ENCODE results near the gene ZNF791.
"Not testable (repeated sequence)": the region's sequence is repeated elsewhere in the genome, so short reads cannot be mapped to it uniquely, and the experiment has no call there.

The ZNF791 gene

DNA sequence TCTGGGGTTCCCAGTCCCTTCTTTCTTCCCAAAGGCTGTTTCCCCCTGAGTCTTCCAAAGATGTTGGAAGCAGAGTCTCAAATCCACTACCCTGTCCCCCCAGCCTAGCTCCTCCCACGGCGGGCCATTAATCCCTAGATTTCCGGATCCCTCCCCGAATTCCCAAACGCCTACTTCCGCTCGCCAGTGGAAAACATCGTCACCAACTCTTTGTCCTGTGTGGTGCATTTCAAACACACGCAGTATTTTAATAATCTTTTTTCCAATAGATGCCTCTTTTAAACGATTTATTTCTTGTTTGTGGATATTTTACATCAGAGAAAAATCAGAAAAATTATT, 610 bp downstream of the ZNF791 start:
- peak overlapping the region; percentile 90 for H3K27ac ChIP-seq

GRCh38 chr19:12617646-12618045, 6.9 kb downstream of the ZNF791 start:
- H3K27ac ChIP-seq = no peak overlapping the region
- TF ChIP-seq, protein P1, sequence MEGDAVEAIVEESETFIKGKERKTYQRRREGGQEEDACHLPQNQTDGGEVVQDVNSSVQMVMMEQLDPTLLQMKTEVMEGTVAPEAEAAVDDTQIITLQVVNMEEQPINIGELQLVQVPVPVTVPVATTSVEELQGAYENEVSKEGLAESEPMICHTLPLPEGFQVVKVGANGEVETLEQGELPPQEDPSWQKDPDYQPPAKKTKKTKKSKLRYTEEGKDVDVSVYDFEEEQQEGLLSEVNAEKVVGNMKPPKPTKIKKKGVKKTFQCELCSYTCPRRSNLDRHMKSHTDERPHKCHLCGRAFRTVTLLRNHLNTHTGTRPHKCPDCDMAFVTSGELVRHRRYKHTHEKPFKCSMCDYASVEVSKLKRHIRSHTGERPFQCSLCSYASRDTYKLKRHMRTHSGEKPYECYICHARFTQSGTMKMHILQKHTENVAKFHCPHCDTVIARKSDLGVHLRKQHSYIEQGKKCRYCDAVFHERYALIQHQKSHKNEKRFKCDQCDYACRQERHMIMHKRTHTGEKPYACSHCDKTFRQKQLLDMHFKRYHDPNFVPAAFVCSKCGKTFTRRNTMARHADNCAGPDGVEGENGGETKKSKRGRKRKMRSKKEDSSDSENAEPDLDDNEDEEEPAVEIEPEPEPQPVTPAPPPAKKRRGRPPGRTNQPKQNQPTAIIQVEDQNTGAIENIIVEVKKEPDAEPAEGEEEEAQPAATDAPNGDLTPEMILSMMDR (conservative IDR thresholded peaks at IDR 0.05) = no peak

More for the DNA sequence above, 610 bp downstream of the ZNF791 start:
- TF ChIP-seq, protein P1 (conservative IDR thresholded peaks at IDR 0.05) = no peak

DNA sequence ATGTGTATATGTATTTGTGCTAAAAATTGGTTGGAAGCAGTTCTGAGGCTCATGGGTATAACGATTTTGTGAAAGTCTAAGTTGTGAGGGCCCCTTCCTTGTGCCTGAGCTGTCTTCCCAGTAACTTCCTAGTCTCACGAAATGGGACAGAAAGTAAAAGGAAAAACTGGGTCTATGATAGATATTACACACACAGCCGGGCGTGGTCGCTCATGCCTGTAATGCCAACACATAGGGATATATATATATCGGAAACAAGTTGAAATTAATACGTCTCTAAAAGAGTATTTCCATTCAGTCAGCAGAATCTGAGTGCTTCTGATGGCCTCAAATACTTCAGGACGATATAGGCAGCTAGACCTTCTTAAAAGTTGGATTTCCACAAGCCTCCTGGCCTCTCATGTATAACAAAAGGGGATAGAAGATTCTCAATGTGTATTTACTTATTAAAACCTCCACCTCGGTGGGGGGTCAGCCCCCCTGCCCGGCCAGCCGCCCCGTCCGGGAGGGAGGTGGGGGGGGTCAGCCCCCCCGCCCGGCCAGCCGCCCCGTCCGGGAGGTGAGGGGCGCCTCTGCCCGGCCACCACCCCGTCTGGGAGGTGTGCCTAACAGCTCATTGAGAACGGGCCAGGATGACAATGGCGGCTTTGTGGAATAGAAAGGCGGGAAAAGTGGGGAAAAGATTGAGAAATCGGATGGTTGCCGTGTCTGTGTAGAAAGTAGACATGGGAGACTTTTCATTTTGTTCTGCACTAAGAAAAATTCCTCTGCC, 10.7 kb downstream of the ZNF791 start:
- not testable (repeated sequence) for H3K27ac ChIP-seq

DNA sequence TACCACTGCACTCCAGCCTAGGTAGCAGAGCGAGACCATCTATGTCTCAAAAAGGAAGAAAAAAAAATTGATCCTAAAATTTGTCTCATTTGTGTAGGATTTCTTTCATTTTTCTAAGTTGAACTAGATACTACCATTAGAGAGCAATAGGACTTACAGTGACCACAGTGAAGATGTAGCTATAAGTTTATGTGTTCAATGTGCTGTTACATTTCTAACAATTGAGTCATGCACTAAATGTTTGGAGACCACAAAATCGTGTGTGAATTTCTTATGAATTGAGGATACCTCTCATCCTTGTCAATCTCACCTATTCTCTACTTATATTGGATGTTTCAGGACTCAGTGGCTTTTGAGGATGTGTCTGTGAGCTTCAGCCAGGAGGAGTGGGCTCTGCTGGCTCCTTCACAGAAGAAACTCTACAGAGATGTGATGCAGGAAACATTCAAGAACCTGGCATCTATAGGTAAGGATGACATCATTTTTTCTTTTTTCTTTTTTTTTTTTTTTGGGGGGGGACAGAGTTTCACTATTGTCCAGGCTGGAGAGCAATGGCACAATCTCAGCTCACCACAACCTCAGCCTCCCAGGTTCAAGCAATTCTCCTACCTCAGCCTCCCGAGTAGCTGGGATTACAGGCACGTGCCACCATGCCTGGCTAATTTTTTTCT, 12.8 kb downstream of the ZNF791 start:
- TF ChIP-seq, protein P1 (conservative IDR thresholded peaks at IDR 0.05) = no peak
- no peak overlapping the region for H3K27ac ChIP-seq

DNA sequence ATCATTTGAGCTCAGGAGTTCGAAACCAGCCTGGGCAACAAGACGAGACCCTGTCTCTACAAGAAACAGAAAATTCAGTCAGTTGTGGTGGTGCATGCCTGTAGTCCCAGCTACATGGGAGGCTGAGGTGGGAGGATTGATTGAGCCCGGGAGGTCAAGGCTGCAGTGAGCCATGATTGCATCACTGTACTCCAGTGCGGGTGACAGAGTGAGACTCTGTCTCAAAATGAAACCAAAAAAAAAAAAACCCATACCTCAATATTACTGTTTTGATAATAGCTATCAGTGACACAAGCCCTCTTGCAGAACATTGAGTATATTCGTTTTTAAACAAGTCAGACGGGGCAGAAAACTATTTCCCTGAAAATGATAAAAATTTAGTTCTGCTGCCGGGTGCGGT, 16.2 kb downstream of the ZNF791 start:
- no peak overlapping the region for H3K27ac ChIP-seq
- TF ChIP-seq, protein P1 (conservative IDR thresholded peaks at IDR 0.05) = no peak

GRCh38 chr19:12628040-12629022, 17.6 kb downstream of the ZNF791 start:
- TF ChIP-seq, protein P1 (conservative IDR thresholded peaks at IDR 0.05) = no peak
- no peak overlapping the region for H3K27ac ChIP-seq

GRCh38 chr19:12629215-12629614, 18.5 kb downstream of the ZNF791 start:
- TF ChIP-seq, protein P1 (conservative IDR thresholded peaks at IDR 0.05) = no peak
- no peak overlapping the region for H3K27ac ChIP-seq

All from VCaP (cell line).